Activated B cell treated with CpG ODN at 0.5 μM for 24 hours (primary cell): Measurements from ENCODE around the gene FARP1. TPM values are rescaled to one million over a fixed set of nuclear protein-coding genes. Genes with fewer than 3 reads are reported as not detected.

Source experiments
- ATAC-seq: fragments of 200-7000 bp; cut with Tn5 transposase; one replicate; pipeline ENCODE4 v1.10.0; 2021; ENCODE audit warnings: low read depth, mild to moderate bottlenecking, moderate library complexity
- CTCF ChIA-PET: fragments of 350-600 bp; sonication (Branson Sonifier 250); formaldehyde crosslinking; loops from one replicate; lab custom pipeline; 2021; ENCODE audit warnings: antibody characterized with exemption; lab: Charles Lee
- POLR2A ChIA-PET: fragments of 350-600 bp; sonication (Branson Sonifier 250); formaldehyde crosslinking; loops from one replicate; lab custom pipeline; 2021; ENCODE audit warnings: antibody characterized with exemption; lab: Charles Lee
- DNase-seq: peaks from one replicate; pipeline ENCODE4 v3.0.0; 2022
- H3K27ac Mint-ChIP-seq: one replicate; pipeline ENCODE4 v1.8.0; 2020; ENCODE audit warnings: mixed read lengths
- H3K27me3 Mint-ChIP-seq: one replicate; pipeline ENCODE4 v1.8.0; 2021; ENCODE audit warnings: mixed read lengths
- H3K36me3 Mint-ChIP-seq: one replicate; pipeline ENCODE4 v1.8.0; 2021; ENCODE audit warnings: low read depth, mixed read lengths
- H3K4me1 Mint-ChIP-seq: one replicate; pipeline ENCODE4 v1.8.0; 2021; ENCODE audit warnings: mixed read lengths
- H3K4me3 Mint-ChIP-seq: one replicate; pipeline ENCODE4 v1.8.0; 2020; ENCODE audit warnings: mild to moderate bottlenecking, mixed read lengths
- H3K9me3 Mint-ChIP-seq: one replicate; pipeline ENCODE4 v1.8.0; 2020; ENCODE audit warnings: mixed read lengths
- intact Hi-C: fragments of 100-400 bp; cut with micrococcal nuclease; formaldehyde crosslinking; loops from one replicate; pipeline ENCODE4 v1.15.1; 2024
- total RNA-seq: library from RNA; stranded (reverse); gene quantifications from 2 replicates; pipeline ENCODE4 v1.2.3, GENCODE V29; 2022
- TF ChIP-seq, protein P1 (sequence below): fragments of 200-600 bp; IDR thresholded peaks from one replicate; pipeline ENCODE4 v1.8.0; 2022; ENCODE audit warnings: antibody characterized with exemption, mild to moderate bottlenecking

Gene FARP1
- total RNA-seq, 1 donor from 2014 or later = 2.1 TPM

DNA sequence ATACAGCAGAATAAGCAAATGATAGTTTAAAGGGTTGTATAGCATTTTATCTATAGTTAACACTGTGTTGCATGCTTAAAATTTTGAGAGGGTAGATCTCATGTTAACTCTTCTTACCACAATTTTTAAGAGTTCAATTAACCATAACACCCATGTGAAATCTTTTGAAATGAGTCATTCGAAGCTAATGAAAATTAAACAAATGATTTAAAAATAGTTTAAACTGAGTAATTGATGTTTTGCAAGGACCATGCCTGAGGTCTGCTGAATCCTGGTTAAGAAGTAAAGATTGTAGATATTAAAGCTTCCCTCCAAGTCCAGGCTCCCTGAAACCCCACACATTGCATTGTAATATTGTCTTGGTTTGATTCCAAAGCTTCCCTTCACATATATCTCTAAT is 210.9 kb downstream of the FARP1 start:
- CTCF ChIA-PET = no interaction called here
- Mint-ChIP-seq H3K4me3 (no peak overlapping the region), H3K4me1 (no peaks in the 10 kb centered on the region), H3K27ac (no peak overlapping the region), H3K9me3 (peaks cover 2% of the 10 kb centered on the region), H3K36me3 (no peaks in the 10 kb centered on the region), H3K27me3 (no peaks in the 10 kb centered on the region)
- no peak for ATAC-seq
- intact Hi-C loops = no loop called here
- POLR2A ChIA-PET = no interaction called here
- TF ChIP-seq, protein P1, sequence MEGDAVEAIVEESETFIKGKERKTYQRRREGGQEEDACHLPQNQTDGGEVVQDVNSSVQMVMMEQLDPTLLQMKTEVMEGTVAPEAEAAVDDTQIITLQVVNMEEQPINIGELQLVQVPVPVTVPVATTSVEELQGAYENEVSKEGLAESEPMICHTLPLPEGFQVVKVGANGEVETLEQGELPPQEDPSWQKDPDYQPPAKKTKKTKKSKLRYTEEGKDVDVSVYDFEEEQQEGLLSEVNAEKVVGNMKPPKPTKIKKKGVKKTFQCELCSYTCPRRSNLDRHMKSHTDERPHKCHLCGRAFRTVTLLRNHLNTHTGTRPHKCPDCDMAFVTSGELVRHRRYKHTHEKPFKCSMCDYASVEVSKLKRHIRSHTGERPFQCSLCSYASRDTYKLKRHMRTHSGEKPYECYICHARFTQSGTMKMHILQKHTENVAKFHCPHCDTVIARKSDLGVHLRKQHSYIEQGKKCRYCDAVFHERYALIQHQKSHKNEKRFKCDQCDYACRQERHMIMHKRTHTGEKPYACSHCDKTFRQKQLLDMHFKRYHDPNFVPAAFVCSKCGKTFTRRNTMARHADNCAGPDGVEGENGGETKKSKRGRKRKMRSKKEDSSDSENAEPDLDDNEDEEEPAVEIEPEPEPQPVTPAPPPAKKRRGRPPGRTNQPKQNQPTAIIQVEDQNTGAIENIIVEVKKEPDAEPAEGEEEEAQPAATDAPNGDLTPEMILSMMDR = no peak
- no peak for DNase-seq

DNA sequence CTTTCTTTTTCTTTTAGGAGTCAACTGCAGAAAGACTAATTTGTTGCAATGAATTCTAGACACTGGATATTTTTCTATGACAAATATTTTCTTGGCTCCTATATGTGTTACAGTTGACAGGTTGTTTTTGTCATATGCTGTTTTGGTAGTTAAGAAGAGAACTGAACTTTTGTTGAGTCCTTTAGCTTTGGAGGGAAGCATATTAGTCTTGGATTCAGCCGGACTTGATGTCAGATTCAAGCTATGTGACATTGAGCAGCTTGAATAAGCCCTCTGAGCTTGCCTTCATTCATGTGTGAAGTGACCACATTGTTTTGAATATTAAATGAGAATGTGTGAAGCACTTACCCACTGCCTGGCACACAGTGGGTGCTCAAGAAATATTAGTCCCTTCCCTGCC is 216.0 kb downstream of the FARP1 start:
- Mint-ChIP-seq H3K36me3 (no peaks in the 10 kb centered on the region), H3K27ac (no peak overlapping the region), H3K4me1 (no peaks in the 10 kb centered on the region), H3K9me3 (peaks cover 2% of the 10 kb centered on the region), H3K27me3 (no peaks in the 10 kb centered on the region), H3K4me3 (no peak overlapping the region)
- POLR2A ChIA-PET = no interaction called here
- CTCF ChIA-PET = no interaction called here
- TF ChIP-seq, protein P1 = no peak
- ATAC-seq = no peak
- DNase-seq = no peak
- intact Hi-C loops = no loop called here

DNA sequence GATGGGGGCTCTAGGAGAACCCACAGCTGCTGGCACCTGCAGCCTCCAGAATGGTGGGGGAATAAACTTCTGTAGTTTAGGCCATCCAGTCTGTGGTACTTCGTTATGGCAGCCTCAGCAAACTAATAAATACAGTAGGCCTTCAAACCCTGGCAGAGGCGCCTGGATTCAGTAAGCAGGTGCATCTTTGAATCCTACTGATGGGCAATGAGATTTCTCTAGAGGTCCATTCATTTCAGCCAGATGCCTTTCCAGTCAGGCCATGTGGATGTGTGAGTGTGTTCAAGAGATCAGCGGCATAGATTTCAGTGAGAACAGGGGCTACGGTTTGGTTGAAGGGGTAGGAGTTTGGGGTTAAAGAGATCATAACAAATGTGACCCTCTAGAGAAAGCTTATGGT is 217.7 kb downstream of the FARP1 start:
- CTCF ChIA-PET = no interaction called here
- intact Hi-C loops = no loop called here
- H3K36me3 Mint-ChIP-seq = no peaks in the 10 kb centered on the region
- H3K27me3 Mint-ChIP-seq = no peaks in the 10 kb centered on the region
- TF ChIP-seq, protein P1 = no peak
- DNase-seq (no peak), ATAC-seq (no peak)
- POLR2A ChIA-PET = no interaction called here
- no peak overlapping the region for H3K27ac Mint-ChIP-seq
- H3K9me3 Mint-ChIP-seq = peaks cover 2% of the 10 kb centered on the region
- no peak overlapping the region for H3K4me3 Mint-ChIP-seq
- no peaks in the 10 kb centered on the region for H3K4me1 Mint-ChIP-seq

DNA sequence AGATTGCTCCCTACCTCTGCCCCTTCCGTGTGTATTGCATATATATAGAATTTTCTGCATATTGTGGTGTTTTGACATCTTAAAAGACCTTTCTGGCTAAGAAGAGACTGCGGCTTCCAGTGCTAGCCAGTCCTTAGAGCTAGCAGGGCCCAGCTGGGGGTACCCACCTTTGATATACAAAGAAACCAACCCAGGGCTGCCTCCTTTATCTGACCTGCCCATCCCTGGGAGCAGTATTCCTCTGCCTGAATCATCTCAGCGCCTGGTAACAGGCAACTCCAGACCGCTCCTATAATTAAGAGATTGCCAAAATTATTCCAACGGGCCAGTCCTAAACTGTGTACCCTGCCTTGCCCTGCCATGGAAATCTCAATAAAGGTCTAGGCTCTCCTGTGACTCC is 220.4 kb downstream of the FARP1 start:
- ChIA-PET POLR2A (no interaction called here), CTCF (no interaction called here)
- Mint-ChIP-seq H3K4me3 (no peak overlapping the region), H3K4me1 (no peaks in the 10 kb centered on the region), H3K27me3 (no peaks in the 10 kb centered on the region), H3K27ac (no peak overlapping the region), H3K36me3 (no peaks in the 10 kb centered on the region), H3K9me3 (no peaks in the 10 kb centered on the region)
- TF ChIP-seq, protein P1 = no peak
- DNase-seq (no peak), ATAC-seq (no peak)
- intact Hi-C loops = no loop called here

DNA sequence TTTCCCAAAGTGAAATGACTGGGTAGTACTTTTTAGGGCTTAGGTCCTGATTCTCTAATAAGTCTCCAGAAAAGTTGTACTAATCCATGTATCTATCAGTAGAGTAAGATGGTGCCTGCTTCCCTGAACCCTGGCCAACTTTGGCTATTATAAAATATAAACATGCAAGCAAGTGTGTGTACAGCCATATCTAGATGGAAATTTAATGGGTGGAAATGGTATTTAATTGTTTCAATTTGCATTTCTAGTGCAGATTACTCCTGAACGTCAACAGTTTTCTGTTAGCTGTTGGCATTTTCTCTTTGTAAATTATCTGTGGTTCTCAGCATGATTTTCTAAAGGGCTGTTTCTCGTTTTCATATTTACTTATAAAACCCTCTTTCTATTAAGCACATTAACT is 221.3 kb downstream of the FARP1 start:
- TF ChIP-seq, protein P1 = no peak
- POLR2A ChIA-PET = no interaction called here
- CTCF ChIA-PET = no interaction called here
- intact Hi-C loops = no loop called here
- Mint-ChIP-seq H3K9me3 (no peaks in the 10 kb centered on the region), H3K4me3 (no peak overlapping the region), H3K27ac (no peak overlapping the region), H3K4me1 (no peaks in the 10 kb centered on the region), H3K36me3 (no peaks in the 10 kb centered on the region), H3K27me3 (no peaks in the 10 kb centered on the region)
- DNase-seq = no peak
- ATAC-seq = no peak
